Measurements from ENCODE around the gene EPS8L3.
"Not testable (repeated sequence)": the region's sequence is repeated elsewhere in the genome, so short reads cannot be mapped to it uniquely, and the experiment has no call there.

EPS8L3 gene

DNA sequence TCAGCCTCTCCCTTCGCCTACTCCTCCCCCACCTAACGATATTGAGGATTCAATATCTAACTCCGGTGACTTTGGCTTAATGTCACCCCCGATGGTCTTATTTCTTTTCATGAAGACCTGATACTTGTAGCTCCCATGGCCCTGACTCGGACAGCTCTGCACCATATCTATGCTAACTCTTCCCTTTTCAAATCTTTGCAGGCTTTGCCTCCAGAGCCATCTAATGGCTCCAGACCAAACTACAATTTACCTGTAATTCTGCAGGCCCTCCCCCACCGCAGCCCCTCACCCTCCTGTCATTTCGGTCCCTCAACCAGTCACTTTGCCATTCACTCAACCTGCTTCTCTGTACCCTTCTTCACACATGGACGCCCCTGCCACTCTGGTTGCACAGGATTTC is 59.5 kb downstream of the EPS8L3 start:
- no peak for DNase-seq

DNA sequence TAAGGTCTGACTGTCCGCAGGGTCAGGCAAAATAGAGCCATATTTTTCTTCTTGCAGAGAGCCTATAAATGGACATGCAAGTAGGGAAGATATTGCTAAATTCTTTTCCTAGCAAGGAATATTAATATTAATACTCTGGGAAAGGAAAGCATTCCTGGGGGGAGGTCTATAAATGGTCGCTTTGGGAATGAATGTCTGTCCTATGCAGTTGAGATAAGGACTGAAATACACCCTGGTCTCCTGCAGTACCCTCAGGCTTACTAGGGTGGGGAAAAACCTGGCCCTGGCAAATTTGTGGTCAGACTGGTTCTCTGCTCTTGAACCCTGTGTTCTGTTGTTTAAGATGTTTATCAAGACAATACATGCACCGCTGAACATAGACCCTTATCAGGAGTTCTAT is 60.8 kb downstream of the EPS8L3 start:
- DNase-seq: not testable (repeated sequence)
